Panc1 (cell line): Measurements from ENCODE around the gene PSMD13. TPM values are rescaled to one million over a fixed set of nuclear protein-coding genes. Genes with fewer than 3 reads are reported as not detected.

Experiments used
- ATAC-seq: fragments of 200-7000 bp; cut with Tn5 transposase; 2 replicates; pipeline ENCODE4 v1.9.1; 2020; ENCODE audit warnings: mild to moderate bottlenecking, moderate library complexity
- BruUV-seq: library from RNA; stranded (reverse); fragments of 400-500 nt; replicated peaks from 2 replicates; lab custom pipeline; 2021; lab: Mats Ljungman, UMichigan
- CTCF ChIA-PET: fragments of 300-600 bp; sonication (Branson Sonifier 250); formaldehyde crosslinking; loops from one replicate; lab custom pipeline; 2022; ENCODE audit warnings: antibody characterized with exemption; lab: Charles Lee
- POLR2A ChIA-PET: fragments of 300-600 bp; sonication (Branson Sonifier 250); formaldehyde crosslinking; loops from one replicate; lab custom pipeline; 2022; ENCODE audit warnings: antibody characterized with exemption; lab: Charles Lee
- DNase-seq: peaks from one replicate; pipeline ENCODE4 v3.0.0-alpha.2; 2010; ENCODE audit warnings: low read depth, low spot score
- H3K27ac ChIP-seq: 2 replicates; pipeline ENCODE4 v1.5.1; 2011; ENCODE audit warnings: mild to moderate bottlenecking, low read length, inconsistent platforms
- H3K27me3 ChIP-seq: fragments of 200-500 bp; sonication (Bioruptor generic); 2 replicates; pipeline ENCODE4 v1.6.0; 2014; ENCODE audit warnings: low read length, inconsistent platforms; ENCODE audit not compliant: control insufficient read depth, insufficient read depth
- H3K36me3 ChIP-seq: fragments of 200-500 bp; sonication (Bioruptor generic); 2 replicates; pipeline ENCODE4 v1.5.1; 2014; ENCODE audit warnings: inconsistent platforms, mild to moderate bottlenecking, low read length, moderate library complexity; ENCODE audit not compliant: control insufficient read depth, insufficient read depth
- H3K4me1 ChIP-seq: 2 replicates; pipeline ENCODE4 v1.5.1; 2011; ENCODE audit warnings: inconsistent platforms, mild to moderate bottlenecking, low read length, moderate library complexity; ENCODE audit not compliant: control insufficient read depth, insufficient read depth
- H3K4me3 ChIP-seq, 2 experiments: 2 replicates each; pipeline ENCODE4 v1.5.1; 2011 to 2012; ENCODE audit warnings: low read depth in 2 of 2, low read length in 2 of 2, mild to moderate bottlenecking in 2 of 2, inconsistent platforms in 1 of 2, moderate library complexity in 1 of 2
- H3K9me3 ChIP-seq: fragments of 200-500 bp; sonication (Bioruptor generic); 2 replicates; pipeline ENCODE4 v1.5.1; 2014; ENCODE audit warnings: low read depth, mild to moderate bottlenecking, inconsistent platforms, low read length, moderate library complexity; ENCODE audit not compliant: control insufficient read depth, insufficient read depth
- CTCF ChIP-seq: fragments of 450-650 bp; IDR thresholded peaks from 2 replicates; pipeline ENCODE4 v1.5.1; 2017; ENCODE audit warnings: mild to moderate bottlenecking
- POLR2AphosphoS5 ChIP-seq: IDR thresholded peaks from 2 replicates; pipeline ENCODE4 v1.6.1; 2012; ENCODE audit warnings: mild to moderate bottlenecking, low read depth, low read length, moderate library complexity
- SIN3A ChIP-seq: IDR thresholded peaks from 2 replicates; pipeline ENCODE4 v1.6.1; 2012; ENCODE audit warnings: low read depth, mild to moderate bottlenecking, low read length, moderate library complexity, borderline replicate concordance; ENCODE audit not compliant: insufficient read depth
- TCF7L2 ChIP-seq: IDR thresholded peaks from 2 replicates; pipeline ENCODE4 v1.6.1; 2011; ENCODE audit warnings: mild to moderate bottlenecking, low read depth, low read length, inconsistent platforms
- in situ Hi-C: cut with HindIII; loops from 2 replicates; pipeline ENCODE4 v1.10.0; 2016; ENCODE audit warnings: low sequenced_read_pairs, low pct_unique_long_range_greater_than_20kb
- intact Hi-C: fragments of 100-400 bp; cut with micrococcal nuclease; formaldehyde crosslinking; loops from one replicate; pipeline ENCODE4 v1.10.0; 2022; ENCODE audit not compliant: unreplicated experiment
- total RNA-seq: library from RNA; stranded (reverse); gene quantifications from one replicate; pipeline ENCODE4 v1.2.1, GENCODE V29; 2021; ENCODE audit not compliant: unreplicated experiment
- TF ChIP-seq, protein P1 (sequence below), 2 experiments: IDR thresholded peaks; 2 replicates each; pipeline ENCODE4 v1.6.1; 2011 to 2012; ENCODE audit warnings: low read depth in 2 of 2, control low read depth in 1 of 2, low read length in 1 of 2, mild to moderate bottlenecking in 1 of 2, moderate library complexity in 1 of 2; ENCODE audit not compliant: insufficient read depth in 1 of 2

PSMD13 gene
- total RNA-seq, 1 experiment from 2014 or later, result 271 TPM

- no peak overlapping the region for H3K4me3 ChIP-seq
- no TSS peak for BruUV-seq
- no peaks in the 10 kb centered on the region for H3K9me3 ChIP-seq
- intact Hi-C loops, result no loop called here
- ChIA-PET POLR2A (no interaction called here), CTCF (no interaction called here)
- in situ Hi-C loops, result no loop called here
- no peaks in the 10 kb centered on the region for H3K4me1 ChIP-seq
- TF ChIP-seq, protein P1, sequence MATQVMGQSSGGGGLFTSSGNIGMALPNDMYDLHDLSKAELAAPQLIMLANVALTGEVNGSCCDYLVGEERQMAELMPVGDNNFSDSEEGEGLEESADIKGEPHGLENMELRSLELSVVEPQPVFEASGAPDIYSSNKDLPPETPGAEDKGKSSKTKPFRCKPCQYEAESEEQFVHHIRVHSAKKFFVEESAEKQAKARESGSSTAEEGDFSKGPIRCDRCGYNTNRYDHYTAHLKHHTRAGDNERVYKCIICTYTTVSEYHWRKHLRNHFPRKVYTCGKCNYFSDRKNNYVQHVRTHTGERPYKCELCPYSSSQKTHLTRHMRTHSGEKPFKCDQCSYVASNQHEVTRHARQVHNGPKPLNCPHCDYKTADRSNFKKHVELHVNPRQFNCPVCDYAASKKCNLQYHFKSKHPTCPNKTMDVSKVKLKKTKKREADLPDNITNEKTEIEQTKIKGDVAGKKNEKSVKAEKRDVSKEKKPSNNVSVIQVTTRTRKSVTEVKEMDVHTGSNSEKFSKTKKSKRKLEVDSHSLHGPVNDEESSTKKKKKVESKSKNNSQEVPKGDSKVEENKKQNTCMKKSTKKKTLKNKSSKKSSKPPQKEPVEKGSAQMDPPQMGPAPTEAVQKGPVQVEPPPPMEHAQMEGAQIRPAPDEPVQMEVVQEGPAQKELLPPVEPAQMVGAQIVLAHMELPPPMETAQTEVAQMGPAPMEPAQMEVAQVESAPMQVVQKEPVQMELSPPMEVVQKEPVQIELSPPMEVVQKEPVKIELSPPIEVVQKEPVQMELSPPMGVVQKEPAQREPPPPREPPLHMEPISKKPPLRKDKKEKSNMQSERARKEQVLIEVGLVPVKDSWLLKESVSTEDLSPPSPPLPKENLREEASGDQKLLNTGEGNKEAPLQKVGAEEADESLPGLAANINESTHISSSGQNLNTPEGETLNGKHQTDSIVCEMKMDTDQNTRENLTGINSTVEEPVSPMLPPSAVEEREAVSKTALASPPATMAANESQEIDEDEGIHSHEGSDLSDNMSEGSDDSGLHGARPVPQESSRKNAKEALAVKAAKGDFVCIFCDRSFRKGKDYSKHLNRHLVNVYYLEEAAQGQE (IDR thresholded peaks at IDR 0.05; ENCODE audit: insufficient read depth in 1 of 2, low read depth in 2 of 2, low read length in 1 of 2), result no peak
- TF ChIP-seq SIN3A, result no peak
- no peak for TF ChIP-seq TCF7L2
- no peaks in the 10 kb centered on the region for H3K36me3 ChIP-seq
- H3K27ac ChIP-seq, result no peak overlapping the region
- ATAC-seq, result 0 out of 2 replicates have a peak, but pooled peaks have one; percentile 7
- no peak for DNase-seq
- H3K27me3 ChIP-seq, result no peaks in the 10 kb centered on the region
Observed at GRCh38 chr11:197741-198235, 39.0 kb upstream of the PSMD13 start.

DNA sequence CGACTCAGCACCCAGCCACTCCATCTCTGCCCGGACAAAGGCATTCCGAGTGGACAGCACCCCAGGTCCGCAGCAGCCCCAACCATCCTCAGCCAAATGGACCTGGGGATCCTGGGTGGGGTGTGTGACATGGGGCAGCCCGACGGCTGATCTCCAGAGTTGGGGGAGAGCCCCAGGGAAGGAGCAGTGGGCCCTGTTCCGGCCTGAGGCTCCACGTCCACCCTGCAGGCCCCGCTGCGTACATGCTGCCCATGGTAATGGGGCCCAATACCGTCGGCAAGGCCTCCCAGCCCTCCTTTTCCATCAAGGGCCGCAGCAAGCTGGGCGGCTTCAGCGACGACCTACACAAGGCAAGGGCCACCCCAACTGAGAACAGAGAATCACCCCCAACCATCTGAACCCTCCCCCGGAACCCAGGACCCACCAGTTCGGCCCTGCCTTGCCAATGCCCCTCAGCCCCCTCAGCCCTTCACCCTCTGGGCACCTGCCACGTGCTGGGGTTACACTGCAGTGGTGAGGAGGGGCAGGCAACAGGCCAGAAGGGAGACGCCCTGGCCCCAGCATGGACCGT lies 38.5 kb upstream of the PSMD13 start:
- BruUV-seq, result no TSS peak
- no peaks in the 10 kb centered on the region for H3K36me3 ChIP-seq
- DNase-seq (no peak), ATAC-seq (no peak)
- no peaks in the 10 kb centered on the region for H3K9me3 ChIP-seq
- no peaks in the 10 kb centered on the region for H3K4me1 ChIP-seq
- intact Hi-C loops (no loop called here), in situ Hi-C loops (no loop called here)
- ChIA-PET POLR2A (interaction anchor here (0.9 kb wide), 1 partner anchor 9 kb away, joined by 3 read pairs; the partner anchor contains the start of genes BET1L and RIC8A), CTCF (no interaction called here)
- TF ChIP-seq POLR2AphosphoS5 (no peak), TCF7L2 (no peak), CTCF (no peak), SIN3A (no peak)
- TF ChIP-seq, protein P1 (IDR thresholded peaks at IDR 0.05; ENCODE audit: insufficient read depth in 1 of 2, low read depth in 2 of 2, low read length in 1 of 2), result no peak
- no peak overlapping the region for H3K27ac ChIP-seq
- H3K27me3 ChIP-seq, result no peaks in the 10 kb centered on the region
- H3K4me3 ChIP-seq, result no peak overlapping the region
